GM23338 (cell line): ENCODE results near the gene PPP1R3A. TPM values are rescaled to one million over a fixed set of nuclear protein-coding genes. Genes with fewer than 3 reads are reported as not detected.

Experiments used
- ATAC-seq: fragments of 200-7000 bp; cut with Tn5 transposase; 3 replicates; pipeline ENCODE4 v1.9.1; 2020
- DNase-seq: peaks from one replicate; pipeline ENCODE4 v3.0.0-alpha.2; 2015; ENCODE audit warnings: low spot score
- H2AFZ ChIP-seq: fragments of 200-600 bp; sonication (generic); 2 replicates; pipeline ENCODE4 v1.8.0; 2016; ENCODE audit warnings: antibody characterized with exemption, mild to moderate bottlenecking, moderate library complexity
- H3F3A ChIP-seq: fragments of 200-600 bp; sonication (generic); replicated peaks from 2 replicates; pipeline ENCODE4 v1.8.0; 2017; ENCODE audit warnings: antibody characterized with exemption, mixed run types, low read depth
- H3K27ac ChIP-seq: fragments of 200-600 bp; sonication (generic); 2 replicates; pipeline ENCODE4 v1.6.1; 2016; ENCODE audit warnings: low read depth
- H3K27me3 ChIP-seq: fragments of 200-600 bp; sonication (generic); 2 replicates; pipeline ENCODE4 v1.8.0; 2016; ENCODE audit warnings: mild to moderate bottlenecking, mixed run types, moderate library complexity; ENCODE audit not compliant: insufficient read depth
- H3K36me3 ChIP-seq: fragments of 200-600 bp; sonication (generic); 2 replicates; pipeline ENCODE4 v1.8.0; 2016; ENCODE audit warnings: mild to moderate bottlenecking; ENCODE audit not compliant: insufficient read depth
- H3K4me1 ChIP-seq: fragments of 200-600 bp; sonication (generic); 2 replicates; pipeline ENCODE4 v1.8.0; 2016; ENCODE audit warnings: mild to moderate bottlenecking, moderate library complexity; ENCODE audit not compliant: insufficient read depth
- H3K4me2 ChIP-seq: fragments of 200-600 bp; sonication (generic); 2 replicates; pipeline ENCODE4 v1.7.1; 2017; ENCODE audit warnings: mixed run types
- H3K4me3 ChIP-seq: fragments of 200-600 bp; sonication (generic); 2 replicates; pipeline ENCODE4 v1.6.1; 2016; ENCODE audit warnings: mixed run types
- H3K79me2 ChIP-seq: fragments of 200-600 bp; sonication (generic); replicated peaks from 2 replicates; pipeline ENCODE4 v1.8.0; 2017; ENCODE audit warnings: mild to moderate bottlenecking; ENCODE audit not compliant: insufficient read depth
- H3K9me2 ChIP-seq: fragments of 200-600 bp; sonication (generic); 2 replicates; pipeline ENCODE4 v1.8.0; 2017; ENCODE audit not compliant: insufficient read depth
- H4K20me1 ChIP-seq: fragments of 200-600 bp; sonication (generic); replicated peaks from 2 replicates; pipeline ENCODE4 v1.8.0; 2017; ENCODE audit warnings: mild to moderate bottlenecking; ENCODE audit not compliant: insufficient read depth
- H3K27ac Mint-ChIP-seq: 2 replicates; pipeline ENCODE4 v1.8.0; 2020; ENCODE audit warnings: inconsistent platforms, mild to moderate bottlenecking, moderate library complexity, mixed read lengths
- H3K27me3 Mint-ChIP-seq: 3 replicates; pipeline ENCODE4 v1.8.0; 2022; ENCODE audit warnings: low read depth, mild to moderate bottlenecking, moderate library complexity, mixed read lengths, inconsistent platforms; ENCODE audit not compliant: insufficient read depth, poor library complexity
- H3K36me3 Mint-ChIP-seq: 3 replicates; pipeline ENCODE4 v1.8.0; 2021; ENCODE audit warnings: low read depth, mild to moderate bottlenecking, inconsistent platforms, moderate library complexity, mixed read lengths
- H3K4me1 Mint-ChIP-seq: 3 replicates; pipeline ENCODE4 v1.8.0; 2020; ENCODE audit warnings: mild to moderate bottlenecking, inconsistent platforms, mixed read lengths
- H3K4me3 Mint-ChIP-seq: 3 replicates; pipeline ENCODE4 v1.8.0; 2021; ENCODE audit warnings: moderate library complexity, mild to moderate bottlenecking, inconsistent platforms, mixed read lengths
- H3K9me3 Mint-ChIP-seq: 3 replicates; pipeline ENCODE4 v1.8.0; 2020; ENCODE audit warnings: moderate library complexity, mild to moderate bottlenecking, inconsistent platforms, mixed read lengths
- CREB1 ChIP-seq: fragments of 250-450 bp; sonication (Bioruptor Pico); IDR thresholded peaks from 2 replicates; pipeline ENCODE4 v1.5.0; 2020; ENCODE audit warnings: low read depth, mild to moderate bottlenecking, moderate library complexity
- CTCF ChIP-seq, 2 experiments: fragments of 200-600 bp in 1 of 2; sonication (generic) in 1 of 2; conservative IDR thresholded peaks; 2 replicates each; pipeline versions ENCODE4 v1.5.1 to v1.6.1; 2016 to 2017; ENCODE audit warnings: antibody characterized with exemption in 2 of 2, low read depth in 2 of 2, mild to moderate bottlenecking in 2 of 2, moderate library complexity in 1 of 2
- ETS1 ChIP-seq: IDR thresholded peaks from 2 replicates; pipeline ENCODE4 v1.6.1; 2016; ENCODE audit warnings: antibody characterized with exemption
- EZH2 ChIP-seq: fragments of 200-600 bp; sonication (generic); IDR thresholded peaks from one replicate; pipeline ENCODE4 v1.8.0; 2017; ENCODE audit warnings: antibody characterized with exemption, mild to moderate bottlenecking, low read depth; ENCODE audit not compliant: unreplicated experiment
- EZH2phosphoT487 ChIP-seq: fragments of 200-600 bp; sonication (generic); IDR thresholded peaks from one replicate; pipeline ENCODE4 v1.8.1; 2018; ENCODE audit warnings: antibody characterized with exemption; ENCODE audit not compliant: unreplicated experiment
- JUNB ChIP-seq: IDR thresholded peaks from one replicate; pipeline ENCODE4 v1.6.1; 2016; ENCODE audit warnings: antibody characterized with exemption; ENCODE audit not compliant: unreplicated experiment
- NANOG ChIP-seq: IDR thresholded peaks from 2 replicates; pipeline ENCODE4 v1.6.1; 2016; ENCODE audit warnings: antibody characterized with exemption, borderline replicate concordance
- POLR2AphosphoS5 ChIP-seq: IDR thresholded peaks from 2 replicates; pipeline ENCODE4 v1.6.1; 2016; ENCODE audit warnings: antibody characterized with exemption, low read depth
- REST ChIP-seq: IDR thresholded peaks from one replicate; pipeline ENCODE4 v1.6.1; 2018; ENCODE audit warnings: antibody characterized with exemption; ENCODE audit not compliant: unreplicated experiment
- STAT1 ChIP-seq: IDR thresholded peaks from one replicate; pipeline ENCODE4 v1.6.1; 2016; ENCODE audit warnings: antibody characterized with exemption; ENCODE audit not compliant: unreplicated experiment
- ZNF114 ChIP-seq: fragments of 250-450 bp; sonication (Bioruptor Pico); IDR thresholded peaks from 2 replicates; pipeline ENCODE4 v1.5.0; 2020; ENCODE audit warnings: mild to moderate bottlenecking, moderate library complexity
- ZNF331 ChIP-seq: fragments of 250-450 bp; sonication (Bioruptor Pico); IDR thresholded peaks from 2 replicates; pipeline ENCODE4 v1.5.0; 2020; ENCODE audit warnings: low read depth, mild to moderate bottlenecking, moderate library complexity
- ZNF462 ChIP-seq: fragments of 250-450 bp; sonication (Bioruptor Pico); IDR thresholded peaks from 2 replicates; pipeline ENCODE4 v1.5.0; 2020; ENCODE audit warnings: mild to moderate bottlenecking, moderate library complexity
- polyA plus RNA-seq: library from polyadenylated mRNA; unstranded; fragments of >200 nt; fragmentation: Nextera tagmentation; extraction: Ambion mirVana; gene quantifications from 2 replicates; pipeline ENCODE4 v1.2.1, GENCODE V29; 2016
- total RNA-seq: library from RNA; depleted of rRNA; stranded (reverse); fragments of >200 nt; shearing (Covaris generic); gene quantifications from 2 replicates; pipeline ENCODE4 v1.2.3, GENCODE V29; 2014

PPP1R3A gene
- total and polyA plus RNA-seq, 2 experiments from 2014 or later: 0.28 TPM; not detected in 1

GRCh38 chr7:113872981-113873380 lies 45.8 kb downstream of the PPP1R3A start:
- Histone ChIP-seq H2AFZ (no peak overlapping the region), H3K27ac (no peak overlapping the region), H3K79me2 (no peaks in the 10 kb centered on the region), H3K4me2 (no peak overlapping the region), H3F3A (no peaks in the 10 kb centered on the region), H3K9me2 (no peaks in the 10 kb centered on the region), H3K4me3 (no peak overlapping the region), H3K27me3 (no peaks in the 10 kb centered on the region), H3K36me3 (no peaks in the 10 kb centered on the region), H4K20me1 (no peaks in the 10 kb centered on the region), H3K4me1 (no peaks in the 10 kb centered on the region)
- H3K36me3 Mint-ChIP-seq: no peaks in the 10 kb centered on the region
- H3K4me3 Mint-ChIP-seq: no peak overlapping the region
- TF ChIP-seq JUNB: no peak
- TF ChIP-seq EZH2phosphoT487: no peak
- TF ChIP-seq NANOG: no peak
- no peak for TF ChIP-seq ETS1
- no peak for TF ChIP-seq ZNF462 (CRISPR knock-in tag)
- no peak for TF ChIP-seq ZNF331 (CRISPR knock-in tag)
- TF ChIP-seq CREB1 (CRISPR knock-in tag): no peak
- TF ChIP-seq EZH2: no peak
- no peak for TF ChIP-seq CTCF (conservative IDR thresholded peaks at IDR 0.05; ENCODE audit: low read depth in 2 of 2)
- no peak for TF ChIP-seq REST
- TF ChIP-seq POLR2AphosphoS5: no peak
- TF ChIP-seq STAT1: no peak
- TF ChIP-seq ZNF114 (CRISPR knock-in tag): no peak
- H3K27ac Mint-ChIP-seq: no peak overlapping the region
- no peaks in the 10 kb centered on the region for H3K9me3 Mint-ChIP-seq
- H3K4me1 Mint-ChIP-seq: no peaks in the 10 kb centered on the region
- ATAC-seq (no peak), DNase-seq (no peak)
- no peaks in the 10 kb centered on the region for H3K27me3 Mint-ChIP-seq
